Cerebellar nuclear complex (tissue), 1 donor: ENCODE measurements around the gene HTRA1.

Source experiments
- DNase-seq, 2 experiments: peaks; one replicate each; lab custom pipeline; 2025; lab: John Stamatoyannopoulos, UW

HTRA1 gene

GRCh38 chr10:122495406-122496340, 34.3 kb downstream of the HTRA1 start:
- no peak for DNase-seq

- no peak for DNase-seq
Observed at GRCh38 chr10:122497241-122497640, 35.9 kb downstream of the HTRA1 start.

GRCh38 chr10:122498521-122498920, 37.2 kb downstream of the HTRA1 start:
- no peak for DNase-seq

- no peak for DNase-seq
Observed at GRCh38 chr10:122499012-122499411, 37.7 kb downstream of the HTRA1 start.

GRCh38 chr10:122499491-122499941, 38.2 kb downstream of the HTRA1 start:
- no peak for DNase-seq

GRCh38 chr10:122500194-122500593, 38.8 kb downstream of the HTRA1 start:
- DNase-seq: no peak

DNA sequence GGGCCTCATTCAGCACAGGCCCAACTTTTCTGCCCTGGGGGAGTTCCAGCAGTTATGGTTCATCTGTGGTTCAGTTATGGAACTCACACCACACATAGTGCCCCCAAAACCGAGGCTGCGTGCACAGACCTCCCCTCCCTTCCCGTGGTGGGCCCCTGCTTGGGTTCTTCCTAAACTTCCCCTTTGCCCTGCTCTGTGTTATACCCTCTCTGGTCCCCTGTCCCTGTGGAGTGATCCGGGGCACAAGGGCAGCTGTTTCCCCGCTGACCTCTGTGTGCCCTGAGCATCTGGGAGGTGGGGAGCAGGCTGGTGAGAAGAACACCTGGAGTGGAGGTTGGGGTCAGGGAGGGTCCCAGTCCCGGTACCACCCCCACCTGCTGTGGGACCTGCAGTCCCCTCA, 39.4 kb downstream of the HTRA1 start:
- no peak for DNase-seq

GRCh38 chr10:122503012-122503411, 41.7 kb downstream of the HTRA1 start:
- DNase-seq: no peak

GRCh38 chr10:122503886-122504609, 42.7 kb downstream of the HTRA1 start:
- no peak for DNase-seq

GRCh38 chr10:122504610-122504950, 43.2 kb downstream of the HTRA1 start:
- no peak for DNase-seq

DNA sequence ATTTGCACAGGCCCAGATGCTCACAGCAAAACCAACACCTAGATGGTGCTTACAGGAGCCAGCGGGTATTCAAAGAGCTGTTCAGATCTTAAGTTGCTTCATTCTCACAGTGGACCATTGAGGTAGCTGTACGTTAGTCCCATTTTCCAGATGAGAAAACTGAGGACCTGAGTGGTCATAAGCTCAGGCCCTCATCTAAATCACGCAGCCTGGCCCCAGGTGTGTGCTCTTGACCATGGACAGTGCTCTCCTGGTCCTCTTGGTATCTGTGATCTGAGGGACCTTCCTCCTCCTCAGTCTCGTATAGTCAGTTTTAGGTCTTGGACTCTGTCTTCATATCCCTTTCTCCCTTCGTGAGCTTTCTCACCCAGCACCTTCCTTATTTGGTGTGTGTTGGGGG, 43.7 kb downstream of the HTRA1 start:
- no peak for DNase-seq

DNA sequence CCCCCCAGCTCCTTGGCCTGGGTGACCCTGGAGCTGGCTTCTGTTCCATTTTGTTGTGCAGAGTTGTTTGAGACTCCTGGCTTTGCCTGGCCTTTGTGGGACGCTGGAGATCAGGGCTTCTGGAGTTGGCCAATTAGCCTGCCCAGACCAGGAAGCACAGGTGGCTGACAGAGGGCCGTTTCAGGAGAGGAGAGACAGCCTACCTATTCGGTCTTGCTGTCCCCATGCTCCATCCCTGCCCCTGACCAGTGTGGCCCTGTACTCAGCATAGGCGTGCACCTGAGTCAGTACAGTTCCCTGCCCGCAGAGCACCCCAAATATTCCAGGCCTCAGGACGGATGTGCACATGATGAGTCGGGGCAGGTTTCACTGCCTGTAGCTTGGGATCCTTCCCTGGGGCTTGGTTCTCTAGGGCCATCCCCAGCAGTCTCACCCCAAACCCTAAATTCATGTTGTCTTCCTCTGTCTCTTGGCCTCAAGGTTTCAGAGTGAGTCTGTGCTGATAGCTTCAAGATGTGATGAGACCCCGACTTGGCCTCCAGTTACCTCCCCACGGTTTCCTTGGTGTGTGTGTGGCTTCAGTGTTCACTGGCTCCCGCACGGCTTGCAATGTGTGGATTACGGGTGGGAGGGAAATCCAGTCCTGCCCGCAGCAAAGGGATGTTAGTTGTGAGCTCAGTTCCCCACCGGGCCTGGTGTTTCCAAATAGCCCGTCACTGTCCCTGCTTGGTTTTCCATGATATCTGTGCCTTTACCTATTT, 44.7 kb downstream of the HTRA1 start:
- DNase-seq: no peak

DNA sequence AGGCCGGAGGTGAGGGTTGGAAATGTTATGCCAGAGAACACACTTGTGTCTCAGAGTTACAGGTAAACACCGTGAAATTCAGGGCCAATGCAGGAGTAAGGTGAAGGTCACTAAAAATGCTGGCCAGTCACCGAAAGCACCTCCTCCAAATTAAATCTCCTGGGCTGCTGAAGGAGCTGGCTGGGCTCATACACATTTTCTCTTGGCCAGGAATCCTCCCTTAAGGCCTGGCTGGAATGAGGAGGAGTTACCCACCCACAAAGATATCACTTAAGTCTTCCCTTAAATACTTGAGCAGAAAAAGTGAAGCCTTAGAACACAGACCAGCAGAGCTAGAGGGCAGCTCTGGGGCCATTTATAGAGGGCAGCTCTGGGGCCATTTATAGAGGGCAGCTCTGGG, 46.3 kb downstream of the HTRA1 start:
- DNase-seq: no peak

DNA sequence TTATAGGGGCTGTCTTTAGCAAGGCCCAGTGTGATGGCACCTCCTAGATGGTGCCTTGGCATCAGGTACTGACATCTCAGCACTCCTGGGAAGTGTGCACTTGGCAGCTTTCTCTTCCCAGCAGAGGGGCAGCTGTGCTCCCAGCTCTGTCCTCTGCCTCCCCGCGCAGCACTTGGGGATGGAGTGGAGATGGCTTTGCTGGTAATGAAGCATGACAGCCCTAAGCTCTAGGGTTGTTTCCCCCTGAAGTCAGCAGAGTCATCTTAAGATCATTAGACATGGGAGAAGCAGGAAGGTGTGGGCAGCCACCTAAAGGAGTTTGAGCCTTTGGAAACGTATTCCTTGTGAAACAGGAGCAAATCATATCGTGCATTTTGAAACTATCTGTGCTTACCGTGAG, 46.7 kb downstream of the HTRA1 start:
- no peak for DNase-seq

DNA sequence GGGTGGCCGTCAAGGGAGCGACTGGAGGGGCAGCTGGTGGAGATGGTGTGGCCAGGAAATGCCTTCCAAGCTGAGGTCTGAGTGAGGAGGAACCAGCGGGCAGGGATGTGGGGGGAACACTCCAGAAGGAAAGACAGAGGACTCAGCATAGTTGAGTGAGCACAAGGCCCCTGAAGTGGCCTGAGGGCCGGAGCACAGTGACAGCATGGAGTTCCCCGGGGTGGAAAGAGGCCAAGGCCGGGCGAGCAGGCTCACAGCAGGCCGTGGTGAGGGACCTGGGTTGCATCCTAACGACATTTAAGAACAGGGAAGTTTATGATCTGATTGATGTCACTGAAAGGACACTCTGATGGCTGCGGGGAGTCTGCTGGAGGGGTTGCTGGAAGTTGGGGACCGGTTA, 48.0 kb downstream of the HTRA1 start:
- no peak for DNase-seq

DNA sequence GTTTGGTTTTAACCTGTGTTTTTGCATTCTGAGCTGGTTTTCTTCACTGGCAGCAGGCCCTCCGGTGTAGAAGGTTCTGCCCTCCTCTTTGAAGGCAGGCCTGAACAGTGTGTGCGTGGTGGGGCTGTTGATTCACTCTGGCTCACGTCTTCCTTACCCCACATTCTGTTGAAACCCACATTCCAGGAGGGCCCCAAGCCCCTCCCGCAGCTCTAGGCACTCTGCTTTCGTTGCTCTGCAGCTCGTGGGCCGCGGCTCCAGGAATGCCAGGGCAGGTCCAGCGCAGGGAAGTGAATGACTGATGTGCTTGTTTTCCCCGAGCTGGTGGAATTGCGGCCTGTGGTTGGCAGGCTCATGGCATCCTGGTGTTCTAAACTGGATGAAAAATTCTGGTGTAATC, 49.0 kb downstream of the HTRA1 start:
- DNase-seq: no peak

DNA sequence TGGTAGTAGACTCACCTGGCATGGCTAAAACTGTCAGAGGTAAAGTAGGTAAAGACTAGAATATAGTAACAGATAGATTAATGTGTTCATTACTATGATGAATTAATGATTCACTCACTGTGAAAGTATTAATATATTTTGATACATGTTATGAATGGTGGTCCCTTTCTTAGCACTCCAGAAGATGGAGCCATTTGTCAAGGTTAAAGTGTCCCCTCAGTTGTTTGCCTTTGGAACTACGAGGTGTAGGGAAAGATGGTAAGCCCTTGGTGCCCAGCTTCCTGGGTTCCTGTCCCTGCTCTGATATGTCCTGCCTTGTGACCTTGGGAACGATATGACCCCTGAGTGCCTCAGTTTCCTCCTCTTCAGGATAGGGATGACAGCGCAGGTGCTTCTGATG, 49.4 kb downstream of the HTRA1 start:
- no peak for DNase-seq

DNA sequence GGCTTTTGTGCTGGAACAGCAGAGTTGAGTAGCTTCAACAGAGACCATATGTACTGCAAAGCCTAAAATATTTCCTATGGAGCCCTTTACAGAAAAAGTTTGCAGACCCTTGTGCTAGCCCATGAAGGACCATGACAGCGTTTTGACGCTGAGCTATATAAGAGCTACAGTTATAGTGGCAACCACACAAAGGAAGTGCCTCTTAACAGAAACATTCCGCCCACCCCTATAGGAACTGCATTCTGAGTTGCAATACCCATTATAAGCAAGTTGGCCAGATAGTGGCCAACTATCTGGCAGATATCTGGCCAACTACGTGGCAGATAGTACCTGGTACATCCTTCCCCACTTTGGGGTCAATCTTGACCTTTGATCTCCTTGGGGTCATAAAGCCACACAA, 51.7 kb downstream of the HTRA1 start:
- no peak for DNase-seq

GRCh38 chr10:122514045-122514840, 52.9 kb downstream of the HTRA1 start:
- no peak for DNase-seq

- no peak for DNase-seq
Observed at GRCh38 chr10:122515022-122515424, 53.7 kb downstream of the HTRA1 start.

- no peak for DNase-seq
Observed at GRCh38 chr10:122515588-122516231, 54.4 kb downstream of the HTRA1 start.
